ENCODE results near the gene CBARP. TPM values are rescaled to one million over a fixed set of nuclear protein-coding genes. Genes with fewer than 3 reads are reported as not detected.

Gene CBARP
- total and polyA plus RNA-seq, 2 of the 13 experiments (the other 11 are each of a cell fraction or from before 2014, with no cell fraction given): 1.2 to 1.4 TPM

GRCh38 chr19:1275260-1275975, 37.6 kb upstream of the CBARP start, which contains the start of gene FAM174C (continued):
- TF ChIP-seq ELK4 (CRISPR knock-in tag; IDR thresholded peaks at IDR 0.05; ENCODE audit: borderline replicate concordance) (peak; percentile 67; the same call in 1 of the 2 replicates), HOXA3 (CRISPR knock-in tag; IDR thresholded peaks at IDR 0.05) (peak; percentile 80), FOXA3 (CRISPR knock-in tag; IDR thresholded peaks at IDR 0.05) (0 out of 2 replicates have a peak, but pooled peaks have one; percentile 4), PHF20 (CRISPR knock-in tag; IDR thresholded peaks at IDR 0.05) (peak; percentile 89), ARNT2 (CRISPR knock-in tag; IDR thresholded peaks at IDR 0.05; ENCODE audit: low read depth) (peak; percentile 85), GABPA (IDR thresholded peaks at IDR 0.05; ENCODE audit: low read depth, low read length) (no peak), GABPA (CRISPR knock-in tag; IDR thresholded peaks at IDR 0.05; ENCODE audit: low read depth) (peak; percentile 52; the same call in 1 of the 2 replicates), ASH2L (IDR thresholded peaks at IDR 0.05; ENCODE audit: insufficient read length, low read depth, low read length) (peak; percentile 75), SUZ12 (IDR thresholded peaks at IDR 0.05; ENCODE audit: low read depth, low read length) (peak; percentile 52; the same call in 1 of the 2 replicates), SMAD9 (CRISPR knock-in tag; IDR thresholded peaks at IDR 0.05) (no peak), ZNF577 (CRISPR knock-in tag; IDR thresholded peaks at IDR 0.05; ENCODE audit: borderline replicate concordance, low read depth) (no peak), ZNF841 (CRISPR knock-in tag; IDR thresholded peaks at IDR 0.05; ENCODE audit: borderline replicate concordance) (0 out of 2 replicates have a peak, but pooled peaks have one; percentile 82), ZSCAN25 (CRISPR knock-in tag; IDR thresholded peaks at IDR 0.05) (peak; percentile 78), ZNF160 (CRISPR knock-in tag; IDR thresholded peaks at IDR 0.05) (peak; percentile 30; the same call in 1 of the 2 replicates), SMAD1 (CRISPR knock-in tag; IDR thresholded peaks at IDR 0.05; ENCODE audit: borderline replicate concordance, low read depth) (peak; percentile 38; the same call in 1 of the 2 replicates), SNAI1 (CRISPR knock-in tag; IDR thresholded peaks at IDR 0.05; ENCODE audit: borderline replicate concordance) (0 out of 2 replicates have a peak, but pooled peaks have one; percentile 67), TERF1 (CRISPR knock-in tag; IDR thresholded peaks at IDR 0.05) (0 out of 2 replicates have a peak, but pooled peaks have one; percentile 11), ZNF329 (CRISPR knock-in tag; IDR thresholded peaks at IDR 0.05; ENCODE audit: low read depth) (no peak; the same call in 1 of the 2 replicates), HNF4G (IDR thresholded peaks at IDR 0.05; ENCODE audit: borderline replicate concordance, low read depth, low read length) (no peak), HNF4G (CRISPR knock-in tag; IDR thresholded peaks at IDR 0.05; ENCODE audit: borderline replicate concordance, low read depth) (no peak)
- TF ChIP-seq, protein P1, sequence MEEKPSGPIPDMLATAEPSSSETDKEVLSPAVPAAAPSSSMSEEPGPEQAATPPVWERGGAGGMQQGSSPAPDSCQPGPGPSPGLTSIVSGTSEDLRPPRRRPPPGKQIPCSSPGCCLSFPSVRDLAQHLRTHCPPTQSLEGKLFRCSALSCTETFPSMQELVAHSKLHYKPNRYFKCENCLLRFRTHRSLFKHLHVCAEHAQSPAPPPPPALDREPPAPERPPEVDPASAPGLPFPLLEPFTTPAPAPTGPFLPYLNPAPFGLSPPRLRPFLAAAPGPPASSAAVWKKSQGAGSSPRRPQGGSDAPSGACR (CRISPR knock-in tag; IDR thresholded peaks at IDR 0.05): no peak
- TF ChIP-seq, protein P2, sequence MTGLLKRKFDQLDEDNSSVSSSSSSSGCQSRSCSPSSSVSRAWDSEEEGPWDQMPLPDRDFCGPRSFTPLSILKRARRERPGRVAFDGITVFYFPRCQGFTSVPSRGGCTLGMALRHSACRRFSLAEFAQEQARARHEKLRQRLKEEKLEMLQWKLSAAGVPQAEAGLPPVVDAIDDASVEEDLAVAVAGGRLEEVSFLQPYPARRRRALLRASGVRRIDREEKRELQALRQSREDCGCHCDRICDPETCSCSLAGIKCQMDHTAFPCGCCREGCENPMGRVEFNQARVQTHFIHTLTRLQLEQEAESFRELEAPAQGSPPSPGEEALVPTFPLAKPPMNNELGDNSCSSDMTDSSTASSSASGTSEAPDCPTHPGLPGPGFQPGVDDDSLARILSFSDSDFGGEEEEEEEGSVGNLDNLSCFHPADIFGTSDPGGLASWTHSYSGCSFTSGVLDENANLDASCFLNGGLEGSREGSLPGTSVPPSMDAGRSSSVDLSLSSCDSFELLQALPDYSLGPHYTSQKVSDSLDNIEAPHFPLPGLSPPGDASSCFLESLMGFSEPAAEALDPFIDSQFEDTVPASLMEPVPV (CRISPR knock-in tag; IDR thresholded peaks at IDR 0.05): peak; percentile 42
- TF ChIP-seq, protein P3, sequence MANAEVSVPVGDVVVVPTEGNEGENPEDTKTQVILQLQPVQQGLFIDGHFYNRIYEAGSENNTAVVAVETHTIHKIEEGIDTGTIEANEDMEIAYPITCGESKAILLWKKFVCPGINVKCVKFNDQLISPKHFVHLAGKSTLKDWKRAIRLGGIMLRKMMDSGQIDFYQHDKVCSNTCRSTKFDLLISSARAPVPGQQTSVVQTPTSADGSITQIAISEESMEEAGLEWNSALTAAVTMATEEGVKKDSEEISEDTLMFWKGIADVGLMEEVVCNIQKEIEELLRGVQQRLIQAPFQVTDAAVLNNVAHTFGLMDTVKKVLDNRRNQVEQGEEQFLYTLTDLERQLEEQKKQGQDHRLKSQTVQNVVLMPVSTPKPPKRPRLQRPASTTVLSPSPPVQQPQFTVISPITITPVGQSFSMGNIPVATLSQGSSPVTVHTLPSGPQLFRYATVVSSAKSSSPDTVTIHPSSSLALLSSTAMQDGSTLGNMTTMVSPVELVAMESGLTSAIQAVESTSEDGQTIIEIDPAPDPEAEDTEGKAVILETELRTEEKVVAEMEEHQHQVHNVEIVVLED (CRISPR knock-in tag; IDR thresholded peaks at IDR 0.05; ENCODE audit: borderline replicate concordance): peak; percentile 94
